ENCODE measurements around the gene ZNF629. TPM values are rescaled to one million over a fixed set of nuclear protein-coding genes. Genes with fewer than 3 reads are reported as not detected.

Gene ZNF629
- total and polyA plus RNA-seq, 2 of the 4 experiments (the other 2 are of a cell fraction), result 7.3 to 9.1 TPM

DNA sequence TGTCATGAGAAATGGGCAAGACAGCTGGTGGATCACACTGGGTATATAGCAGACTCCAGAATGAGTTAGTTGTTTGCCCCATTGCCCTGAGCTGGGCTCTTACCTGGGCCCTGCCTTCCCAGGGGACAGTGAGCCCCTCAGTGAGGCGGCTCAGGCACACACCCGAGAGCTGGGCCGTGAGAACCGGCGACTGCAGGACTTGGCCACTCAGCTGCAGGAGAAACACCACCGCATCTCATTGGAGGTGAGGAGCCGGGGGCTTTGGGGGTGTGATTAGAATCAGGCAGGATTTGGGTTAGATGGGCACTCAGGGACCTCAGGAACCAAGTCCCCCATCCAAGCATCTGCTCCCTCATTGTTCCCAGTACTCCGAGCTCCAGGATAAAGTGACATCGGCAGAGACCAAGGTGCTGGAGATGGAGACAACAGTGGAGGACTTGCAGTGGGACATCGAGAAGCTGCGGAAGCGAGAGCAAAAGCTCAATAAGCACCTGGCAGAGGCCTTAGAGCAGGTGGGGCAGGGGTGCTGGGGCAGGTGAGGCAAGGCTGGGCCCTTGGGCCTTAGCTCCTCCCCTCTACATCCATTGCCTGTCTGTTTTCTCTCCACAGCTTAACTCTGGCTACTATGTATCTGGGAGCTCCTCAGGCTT lies 22.1 kb downstream of the ZNF629 start:
- Histone ChIP-seq H3K4ac (ENCODE audit: low read depth, low read length) (no peak overlapping the region), H2BK15ac (ENCODE audit: low read depth, low read length) (no peak overlapping the region), H3K56ac (ENCODE audit: extremely low read depth, insufficient read depth, low read length) (no peak overlapping the region), H3K9me1 (ENCODE audit: insufficient read depth, low read length) (0 out of 2 replicates have a peak, but pooled peaks cover 4% of the 10 kb centered on the region), H3K14ac (replicated peaks; ENCODE audit: low read depth, low read length) (no peak overlapping the region), H3K79me1 (ENCODE audit: low read depth in 1 of 2, low read length in 2 of 2) (peaks cover 24 to 65% of the 10 kb centered on the region in 2 experiments), H3K27me3 (ENCODE audit: control insufficient read depth, insufficient read depth, low read length) (no peaks in the 10 kb centered on the region), H3K36me3 (ENCODE audit: control insufficient read depth, insufficient read depth, low read length) (peaks cover 57% of the 10 kb centered on the region), H2BK20ac (ENCODE audit: low read depth, low read length) (no peak overlapping the region), H2BK5ac (ENCODE audit: low read depth, low read length, poor library complexity, severe bottlenecking) (no peak overlapping the region), H2AK5ac (ENCODE audit: low read depth, low read length) (no peak overlapping the region), H2AK9ac (replicated peaks; ENCODE audit: low read depth, low read length, poor library complexity) (no peak overlapping the region), H3K27ac (ENCODE audit: insufficient read depth, low read length) (no peak overlapping the region), H3K4me1 (ENCODE audit: control insufficient read depth, insufficient read depth, low read length) (peaks cover 12% of the 10 kb centered on the region), H3K18ac (ENCODE audit: low read depth, low read length) (no peak overlapping the region), H2BK120ac (ENCODE audit: low read depth, low read length) (no peak overlapping the region), H3K9ac (ENCODE audit: low read depth, low read length) (no peak overlapping the region), H3K9me3 (ENCODE audit: control insufficient read depth, insufficient read depth, low read length) (no peaks in the 10 kb centered on the region), H4K5ac (ENCODE audit: low read depth, low read length) (no peak overlapping the region), H4K8ac (ENCODE audit: low read depth in 2 of 2, low read length in 2 of 2) (no peak overlapping the region), H3K4me3 (ENCODE audit: insufficient read depth, low read depth, low read length) (no peak overlapping the region), H4K91ac (ENCODE audit: insufficient read depth, low read depth, low read length) (no peak overlapping the region), H4K20me1 (ENCODE audit: insufficient read depth, low read length) (peaks cover 17% of the 10 kb centered on the region), H3K23ac (ENCODE audit: low read depth, low read length) (no peak overlapping the region), H2AFZ (replicated peaks; ENCODE audit: low read length, poor library complexity) (no peak overlapping the region), H3K4me2 (ENCODE audit: low read depth, low read length) (no peak overlapping the region)
- DNase-seq (no peak), ATAC-seq (ENCODE audit: low read depth) (no peak)
- ChIA-PET CTCF (interaction anchor here (0.6 kb wide), 1 partner anchor 50 kb away, joined by 3 read pairs; no protein-coding TSS in a partner anchor), POLR2A (ENCODE audit: unreplicated experiment) (interaction anchor here (0.6 kb wide), 1 partner anchor 155 kb away, joined by 3 read pairs; the partner anchor contains the start of gene ZNF689)
- intact Hi-C loops (cut with micrococcal nuclease) (loop anchor here (5.0 kb wide), 1 partner anchor 157 kb away; the partner anchor contains the start of gene FBXL19), dilution Hi-C loops (cut with HindIII; ENCODE audit: low sequenced_read_pairs, unreplicated experiment) (no loop called here), in situ Hi-C loops (cut with MboI; ENCODE audit: low sequenced_read_pairs) (no loop called here)
- no CpG with 5 or more reads among the region's 12 CpGs for WGBS, 2 experiments (ENCODE audit: extremely low coverage in 2 of 2, insufficient read length in 1 of 2)
- TF ChIP-seq CEBPB (IDR thresholded peaks at IDR 0.05; ENCODE audit: low read depth, low read length) (no peak), CHD1 (IDR thresholded peaks at IDR 0.05; ENCODE audit: low read depth, low read length) (no peak), MXI1 (IDR thresholded peaks at IDR 0.05; ENCODE audit: borderline replicate concordance, low read depth, low read length) (no peak), NFE2L2 (IDR thresholded peaks at IDR 0.05; ENCODE audit: low read depth, low read length) (no peak)
- BruUV-seq (replicated peaks), result no TSS peak

Measured in IMR-90 (cell line).